ENCODE measurements around the gene TEX101. TPM values are rescaled to one million over a fixed set of nuclear protein-coding genes. Genes with fewer than 3 reads are reported as not detected.

TEX101 gene
- total RNA-seq, 1 experiment from 2014 or later: not detected

DNA sequence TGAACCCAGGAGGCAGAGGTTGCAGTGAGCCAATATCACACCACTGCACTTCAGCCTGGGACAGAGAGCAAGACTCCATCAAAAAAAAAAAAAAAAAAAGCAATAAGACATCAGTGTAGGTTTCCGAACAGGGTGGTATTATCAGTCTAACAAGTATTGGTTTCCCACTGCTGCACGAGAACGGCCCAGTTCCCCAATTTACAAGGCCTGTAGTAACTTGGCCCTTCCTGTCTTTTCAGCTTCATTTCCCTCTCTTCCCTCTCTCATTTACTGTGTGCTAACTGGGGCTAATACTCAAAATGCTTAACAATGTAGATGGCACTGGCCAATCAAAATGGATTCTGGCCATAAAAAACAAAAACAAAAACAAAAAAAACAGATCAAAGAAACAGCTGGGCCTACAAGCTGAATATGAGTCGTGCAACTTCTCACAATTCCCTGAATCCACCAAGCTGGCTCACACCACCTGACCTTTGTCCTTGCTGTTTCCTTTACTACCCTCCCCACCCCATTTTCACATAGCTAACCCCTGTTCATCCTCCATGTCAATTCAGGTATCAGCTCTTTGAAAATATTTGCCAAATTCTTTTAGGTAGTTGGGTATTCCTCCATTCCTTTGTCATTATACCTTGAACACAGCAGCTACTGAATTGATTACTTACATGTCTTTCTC is 2.4 kb downstream of the TEX101 start:
- CTCF ChIA-PET: interaction anchor here (0.7 to 1.0 kb wide), 2 partner anchors 9 to 266 kb away, joined by 3 to 5 read pairs; no protein-coding TSS in a partner anchor
- Histone ChIP-seq H3K79me2 (ENCODE audit: low read depth) (no peaks in the 10 kb centered on the region), H3K4me1 (replicated peaks; ENCODE audit: insufficient read depth) (peaks cover 16% of the 10 kb centered on the region), H3K9me2 (ENCODE audit: insufficient read depth) (no peaks in the 10 kb centered on the region), H3F3A (ENCODE audit: insufficient read depth, low read depth) (peaks cover 10% of the 10 kb centered on the region; the same call in 1 of the 2 replicates), H3K9me3 (ENCODE audit: insufficient read depth, low read depth) (no peaks in the 10 kb centered on the region; the same call in none of the 2 replicates), H3K36me3 (ENCODE audit: low read depth) (no peaks in the 10 kb centered on the region), H3K4me2 (no peak overlapping the region), H3K4me3 (no peak overlapping the region), H2AFZ (no peak overlapping the region), H4K20me1 (ENCODE audit: insufficient read depth) (no peaks in the 10 kb centered on the region), H3K27me3 (ENCODE audit: insufficient read depth, low read depth) (no peaks in the 10 kb centered on the region), H3K27ac (no peak overlapping the region)
- BruUV-seq (replicated peaks): no TSS peak
- intact Hi-C loops (cut with micrococcal nuclease; ENCODE audit: unreplicated experiment): no loop called here
- TF ChIP-seq, protein P1, sequence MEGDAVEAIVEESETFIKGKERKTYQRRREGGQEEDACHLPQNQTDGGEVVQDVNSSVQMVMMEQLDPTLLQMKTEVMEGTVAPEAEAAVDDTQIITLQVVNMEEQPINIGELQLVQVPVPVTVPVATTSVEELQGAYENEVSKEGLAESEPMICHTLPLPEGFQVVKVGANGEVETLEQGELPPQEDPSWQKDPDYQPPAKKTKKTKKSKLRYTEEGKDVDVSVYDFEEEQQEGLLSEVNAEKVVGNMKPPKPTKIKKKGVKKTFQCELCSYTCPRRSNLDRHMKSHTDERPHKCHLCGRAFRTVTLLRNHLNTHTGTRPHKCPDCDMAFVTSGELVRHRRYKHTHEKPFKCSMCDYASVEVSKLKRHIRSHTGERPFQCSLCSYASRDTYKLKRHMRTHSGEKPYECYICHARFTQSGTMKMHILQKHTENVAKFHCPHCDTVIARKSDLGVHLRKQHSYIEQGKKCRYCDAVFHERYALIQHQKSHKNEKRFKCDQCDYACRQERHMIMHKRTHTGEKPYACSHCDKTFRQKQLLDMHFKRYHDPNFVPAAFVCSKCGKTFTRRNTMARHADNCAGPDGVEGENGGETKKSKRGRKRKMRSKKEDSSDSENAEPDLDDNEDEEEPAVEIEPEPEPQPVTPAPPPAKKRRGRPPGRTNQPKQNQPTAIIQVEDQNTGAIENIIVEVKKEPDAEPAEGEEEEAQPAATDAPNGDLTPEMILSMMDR (conservative IDR thresholded peaks at IDR 0.05): no peak
- TF ChIP-seq EZH2 (IDR thresholded peaks at IDR 0.05; ENCODE audit: low read depth): no peak
- no peak for DNase-seq
- POLR2A ChIA-PET (ENCODE audit: unreplicated experiment): no interaction called here

DNA sequence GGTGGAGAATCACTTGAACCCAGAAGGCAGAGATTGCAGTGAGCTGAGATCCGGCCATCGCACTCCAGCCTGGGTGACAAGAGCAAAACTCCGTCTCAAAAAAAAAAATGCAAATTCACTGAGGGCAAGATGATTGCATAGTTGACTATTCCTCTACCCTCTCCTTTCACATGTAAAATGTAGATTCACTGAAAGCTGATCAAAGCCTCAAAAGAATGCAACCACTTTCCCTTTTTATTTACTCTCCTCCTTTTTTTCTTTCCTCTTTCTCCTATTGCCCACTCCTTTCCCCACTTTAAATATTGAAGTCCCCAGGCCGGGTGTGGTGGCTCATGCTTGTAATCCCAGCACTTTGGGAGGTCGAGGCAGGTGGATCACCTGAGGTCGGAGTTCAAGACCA is 6.3 kb downstream of the TEX101 start:
- H3K4me2 ChIP-seq: no peak overlapping the region
- POLR2A ChIA-PET (ENCODE audit: unreplicated experiment): no interaction called here
- H3K36me3 ChIP-seq (ENCODE audit: low read depth): no peaks in the 10 kb centered on the region
- H3F3A ChIP-seq (ENCODE audit: insufficient read depth, low read depth): peaks cover 9% of the 10 kb centered on the region
- H3K4me3 ChIP-seq: no peak overlapping the region
- no TSS peak for BruUV-seq (replicated peaks)
- TF ChIP-seq, protein P1 (conservative IDR thresholded peaks at IDR 0.05): no peak
- TF ChIP-seq EZH2 (IDR thresholded peaks at IDR 0.05; ENCODE audit: low read depth): no peak
- peaks cover 26% of the 10 kb centered on the region for H3K4me1 ChIP-seq (replicated peaks; ENCODE audit: insufficient read depth)
- H3K79me2 ChIP-seq (ENCODE audit: low read depth): no peaks in the 10 kb centered on the region
- no peak overlapping the region for H2AFZ ChIP-seq
- no peak overlapping the region for H3K27ac ChIP-seq
- no peaks in the 10 kb centered on the region for H4K20me1 ChIP-seq (ENCODE audit: insufficient read depth)
- H3K27me3 ChIP-seq (ENCODE audit: insufficient read depth, low read depth): no peaks in the 10 kb centered on the region
- intact Hi-C loops (cut with micrococcal nuclease; ENCODE audit: unreplicated experiment): loop anchor here (10.0 kb wide), 1 partner anchor 146 kb away; no protein-coding TSS in a partner anchor
- H3K9me2 ChIP-seq (ENCODE audit: insufficient read depth): no peaks in the 10 kb centered on the region
- CTCF ChIA-PET: interaction anchor here (0.5 to 0.6 kb wide), 2 partner anchors 8 to 87 kb away, joined by 3 read pairs; no protein-coding TSS in a partner anchor
- no peaks in the 10 kb centered on the region; the same call in 1 of the 2 replicates for H3K9me3 ChIP-seq (ENCODE audit: insufficient read depth, low read depth)
- DNase-seq: no peak

- H3K79me2 ChIP-seq (ENCODE audit: low read depth): no peaks in the 10 kb centered on the region
- BruUV-seq (replicated peaks): no TSS peak
- DNase-seq: no peak
- H2AFZ ChIP-seq: no peak overlapping the region
- ChIA-PET POLR2A (ENCODE audit: unreplicated experiment) (no interaction called here), CTCF (no interaction called here)
- H3K4me3 ChIP-seq: no peak overlapping the region
- H3K27me3 ChIP-seq (ENCODE audit: insufficient read depth, low read depth): no peaks in the 10 kb centered on the region
- no peaks in the 10 kb centered on the region; the same call in 1 of the 2 replicates for H3K9me3 ChIP-seq (ENCODE audit: insufficient read depth, low read depth)
- no peak overlapping the region for H3K4me2 ChIP-seq
- H3K36me3 ChIP-seq (ENCODE audit: low read depth): no peaks in the 10 kb centered on the region
- no peaks in the 10 kb centered on the region for H3K9me2 ChIP-seq (ENCODE audit: insufficient read depth)
- no peaks in the 10 kb centered on the region for H4K20me1 ChIP-seq (ENCODE audit: insufficient read depth)
- intact Hi-C loops (cut with micrococcal nuclease; ENCODE audit: unreplicated experiment): loop anchor here (10.0 kb wide), 1 partner anchor 147 kb away; no protein-coding TSS in a partner anchor
- H3F3A ChIP-seq (ENCODE audit: insufficient read depth, low read depth): peaks cover 19% of the 10 kb centered on the region
- no peak for TF ChIP-seq EZH2 (IDR thresholded peaks at IDR 0.05; ENCODE audit: low read depth)
- TF ChIP-seq, protein P1 (conservative IDR thresholded peaks at IDR 0.05): no peak
- H3K4me1 ChIP-seq (replicated peaks; ENCODE audit: insufficient read depth): peaks cover 35% of the 10 kb centered on the region
- H3K27ac ChIP-seq: no peak overlapping the region
Observed at GRCh38 chr19:43422000-43422688, 7.5 kb downstream of the TEX101 start.
